HG03097 (cell line): ENCODE measurements around the gene SCO2.

Experiments
- ATAC-seq: cut with Tn5 transposase; IDR thresholded peaks from one replicate; pipeline ENCODE4 v1.9.1; 2021; ENCODE audit not compliant: unreplicated experiment, low FRiP score

Gene SCO2

GRCh38 chr22:50503475-50504145 is 21.8 kb downstream of the SCO2 start:
- ATAC-seq, result no peak

GRCh38 chr22:50502628-50503474 is 22.5 kb downstream of the SCO2 start:
- ATAC-seq, result no peak

GRCh38 chr22:50502096-50502495 is 23.3 kb downstream of the SCO2 start:
- ATAC-seq, result no peak

GRCh38 chr22:50500452-50500851 is 24.9 kb downstream of the SCO2 start:
- no peak for ATAC-seq

GRCh38 chr22:50498322-50498890 is 27.0 kb downstream of the SCO2 start:
- no peak for ATAC-seq

GRCh38 chr22:50497093-50497492 is 28.3 kb downstream of the SCO2 start:
- no peak for ATAC-seq

GRCh38 chr22:50490531-50491308 is 34.7 kb downstream of the SCO2 start:
- no peak for ATAC-seq

- ATAC-seq, result no peak
Observed at GRCh38 chr22:50489363-50490243, 35.8 kb downstream of the SCO2 start.

- ATAC-seq, result no peak
Observed at GRCh38 chr22:50488886-50489285, 36.5 kb downstream of the SCO2 start.

GRCh38 chr22:50488006-50488677 is 37.3 kb downstream of the SCO2 start:
- ATAC-seq, result no peak

- ATAC-seq, result no peak
Observed at GRCh38 chr22:50487290-50488005, 38.0 kb downstream of the SCO2 start.

GRCh38 chr22:50486561-50487289 is 38.7 kb downstream of the SCO2 start, which contains the start of gene MIOX:
TSS of gene MIOX (plus strand) at chr22:50486859. CDS start at chr22:50486898, 39 bp downstream.
- ATAC-seq, result no peak

GRCh38 chr22:50485221-50486131 is 39.9 kb downstream of the SCO2 start:
- ATAC-seq, result no peak

GRCh38 chr22:50483977-50484853 is 41.2 kb downstream of the SCO2 start:
- ATAC-seq, result no peak

- no peak for ATAC-seq
Observed at GRCh38 chr22:50483556-50483955, 41.8 kb downstream of the SCO2 start.

- no peak for ATAC-seq
Observed at GRCh38 chr22:50483106-50483505, 42.3 kb downstream of the SCO2 start.
